DMS153 (cell line): ENCODE measurements around the gene ADAR.
"Not testable (repeated sequence)": the region's sequence is repeated elsewhere in the genome, so short reads cannot be mapped to it uniquely, and the experiment has no call there.

ENCODE experiments used
- DNase-seq: peaks from one replicate; lab custom pipeline; 2025; lab: John Stamatoyannopoulos, UW

ADAR gene, protein sequence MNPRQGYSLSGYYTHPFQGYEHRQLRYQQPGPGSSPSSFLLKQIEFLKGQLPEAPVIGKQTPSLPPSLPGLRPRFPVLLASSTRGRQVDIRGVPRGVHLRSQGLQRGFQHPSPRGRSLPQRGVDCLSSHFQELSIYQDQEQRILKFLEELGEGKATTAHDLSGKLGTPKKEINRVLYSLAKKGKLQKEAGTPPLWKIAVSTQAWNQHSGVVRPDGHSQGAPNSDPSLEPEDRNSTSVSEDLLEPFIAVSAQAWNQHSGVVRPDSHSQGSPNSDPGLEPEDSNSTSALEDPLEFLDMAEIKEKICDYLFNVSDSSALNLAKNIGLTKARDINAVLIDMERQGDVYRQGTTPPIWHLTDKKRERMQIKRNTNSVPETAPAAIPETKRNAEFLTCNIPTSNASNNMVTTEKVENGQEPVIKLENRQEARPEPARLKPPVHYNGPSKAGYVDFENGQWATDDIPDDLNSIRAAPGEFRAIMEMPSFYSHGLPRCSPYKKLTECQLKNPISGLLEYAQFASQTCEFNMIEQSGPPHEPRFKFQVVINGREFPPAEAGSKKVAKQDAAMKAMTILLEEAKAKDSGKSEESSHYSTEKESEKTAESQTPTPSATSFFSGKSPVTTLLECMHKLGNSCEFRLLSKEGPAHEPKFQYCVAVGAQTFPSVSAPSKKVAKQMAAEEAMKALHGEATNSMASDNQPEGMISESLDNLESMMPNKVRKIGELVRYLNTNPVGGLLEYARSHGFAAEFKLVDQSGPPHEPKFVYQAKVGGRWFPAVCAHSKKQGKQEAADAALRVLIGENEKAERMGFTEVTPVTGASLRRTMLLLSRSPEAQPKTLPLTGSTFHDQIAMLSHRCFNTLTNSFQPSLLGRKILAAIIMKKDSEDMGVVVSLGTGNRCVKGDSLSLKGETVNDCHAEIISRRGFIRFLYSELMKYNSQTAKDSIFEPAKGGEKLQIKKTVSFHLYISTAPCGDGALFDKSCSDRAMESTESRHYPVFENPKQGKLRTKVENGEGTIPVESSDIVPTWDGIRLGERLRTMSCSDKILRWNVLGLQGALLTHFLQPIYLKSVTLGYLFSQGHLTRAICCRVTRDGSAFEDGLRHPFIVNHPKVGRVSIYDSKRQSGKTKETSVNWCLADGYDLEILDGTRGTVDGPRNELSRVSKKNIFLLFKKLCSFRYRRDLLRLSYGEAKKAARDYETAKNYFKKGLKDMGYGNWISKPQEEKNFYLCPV

DNA sequence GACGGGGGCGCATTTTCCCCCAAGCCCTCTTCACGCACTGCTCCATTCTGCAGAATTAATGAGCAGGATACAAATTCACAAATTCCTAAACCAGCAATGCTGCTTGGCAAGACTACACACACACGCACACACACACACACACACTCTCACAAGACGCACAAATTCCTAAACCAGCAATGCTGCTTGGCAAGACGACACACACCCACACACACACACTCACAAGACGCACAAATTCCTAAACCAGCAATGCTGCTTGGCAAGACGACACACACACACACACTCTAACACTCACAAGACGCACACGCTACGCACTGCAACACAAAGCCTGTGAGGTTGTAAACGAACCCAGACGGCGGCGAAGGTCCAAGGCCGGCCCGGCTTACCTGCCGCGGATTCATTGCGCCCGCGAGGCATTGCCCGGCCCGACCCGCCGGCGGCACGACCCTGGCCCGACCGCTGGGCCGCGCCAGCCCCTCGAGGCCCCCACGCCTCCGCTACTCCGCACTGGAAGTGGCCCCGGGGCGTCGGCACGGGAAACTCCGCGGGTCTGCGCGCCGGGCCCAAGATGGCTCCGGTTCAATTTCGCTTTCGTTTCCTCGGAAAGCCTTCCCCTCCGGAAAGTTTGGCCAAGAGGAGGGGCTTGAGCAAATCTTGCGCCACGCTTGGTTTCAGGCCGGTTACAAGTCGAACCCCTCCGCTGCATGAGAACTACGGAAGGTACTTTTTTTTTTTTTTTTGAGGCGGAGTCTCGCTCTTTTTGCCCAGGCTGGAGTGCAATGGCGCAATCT lies at the start of gene ADAR:
Gene ADAR, minus strand, starts transcription at position 578 of the 788 bp plus-strand sequence. Its CDS starts 180 bp downstream, at position 398.
- DNase-seq = peak; percentile 69

DNA sequence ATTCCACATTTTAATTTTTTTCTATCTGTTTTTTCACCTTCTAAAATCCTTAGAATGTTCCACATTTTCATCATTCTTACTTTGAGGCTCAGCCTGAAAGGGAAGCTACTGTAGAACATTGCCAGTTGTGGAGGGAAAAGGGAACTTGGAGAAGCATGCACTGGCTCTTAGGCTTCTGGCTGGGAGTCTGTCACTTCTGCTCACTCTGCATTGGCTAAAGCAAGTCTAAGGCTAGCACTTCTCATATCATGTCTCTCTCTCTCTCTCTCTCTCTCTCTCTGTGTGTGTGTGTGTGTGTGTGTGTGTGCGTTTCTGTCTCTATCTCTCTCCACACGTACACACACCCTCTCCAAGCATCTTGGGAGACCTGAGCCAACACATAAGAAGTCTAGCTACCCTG lies 49.6 kb upstream of the ADAR start:
- DNase-seq = no peak

DNA sequence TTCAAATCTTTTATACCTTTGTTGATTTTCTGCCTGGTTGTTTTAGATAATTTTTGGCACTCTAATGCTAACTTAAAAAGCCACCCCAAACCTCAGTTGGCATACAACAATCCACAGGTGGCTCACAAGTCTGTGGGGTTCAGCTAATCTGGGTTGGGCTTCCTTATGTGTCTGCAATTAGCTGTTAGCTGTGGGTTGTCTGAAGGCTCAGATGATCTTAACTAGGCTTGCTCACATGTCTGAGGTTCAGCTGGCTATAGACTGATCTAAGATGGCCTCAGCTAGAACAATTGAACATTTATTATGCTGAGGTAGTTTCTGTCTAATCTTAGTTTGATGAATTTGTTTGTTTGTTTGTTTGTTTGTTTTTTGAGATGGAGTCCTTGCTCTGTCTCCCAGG lies 44.9 kb upstream of the ADAR start:
- no peak for DNase-seq

DNA sequence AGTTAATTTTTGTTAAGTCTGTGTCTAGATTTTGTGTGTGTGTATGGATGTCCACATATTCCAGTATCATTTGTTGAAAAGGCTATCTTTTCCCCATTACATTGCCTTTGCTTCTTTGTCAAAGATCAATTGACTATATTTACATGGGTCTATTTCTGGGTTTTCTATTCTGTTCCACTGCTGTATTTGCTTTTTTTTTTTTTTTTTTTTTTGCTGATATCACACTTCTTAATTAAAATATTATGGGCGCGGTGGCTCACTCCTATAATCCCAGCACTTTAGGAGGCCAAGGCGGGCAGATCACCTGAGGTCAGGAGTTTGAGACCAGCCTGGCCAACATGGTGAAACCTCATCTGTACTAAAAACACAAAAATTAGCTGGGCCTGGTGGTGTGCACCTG lies 36.7 kb upstream of the ADAR start:
- not testable (repeated sequence) for DNase-seq

DNA sequence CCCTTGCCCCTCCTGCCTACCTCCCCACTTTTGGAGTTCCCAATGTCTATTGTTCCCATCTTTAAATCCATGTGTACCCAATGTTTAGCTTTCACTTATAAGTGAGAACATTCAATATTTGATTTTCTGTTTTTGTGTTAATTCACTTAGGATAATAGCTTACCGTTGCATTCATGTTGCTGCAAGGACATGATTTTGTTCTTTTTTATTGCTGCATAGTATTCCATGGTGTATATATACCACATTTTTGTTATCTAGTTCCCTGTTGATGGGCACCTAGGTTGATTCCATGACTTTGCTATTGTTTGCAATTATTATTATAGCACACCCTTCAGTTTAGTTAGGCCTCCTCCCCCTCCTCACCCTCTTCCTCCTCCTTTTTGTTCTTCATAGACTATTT lies 33.5 kb upstream of the ADAR start:
- no peak for DNase-seq

DNA sequence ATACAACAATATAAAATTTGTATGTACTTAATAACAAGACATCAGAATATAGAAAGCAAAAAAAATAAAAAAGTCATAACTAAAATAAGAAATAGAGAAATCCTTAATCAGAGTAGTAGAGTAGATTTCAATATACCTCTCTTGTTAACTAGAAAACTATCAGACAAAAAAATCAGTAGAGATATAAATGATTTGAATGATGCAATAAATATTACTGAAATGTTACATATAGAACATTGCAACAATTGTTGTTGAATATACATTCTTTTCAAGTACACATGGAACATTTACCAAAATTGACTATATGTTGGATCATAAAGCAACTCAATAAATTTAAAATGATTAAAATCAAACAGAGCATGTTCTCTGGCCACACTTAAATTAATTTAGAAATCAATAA lies 31.9 kb upstream of the ADAR start:
- DNase-seq = no peak

DNA sequence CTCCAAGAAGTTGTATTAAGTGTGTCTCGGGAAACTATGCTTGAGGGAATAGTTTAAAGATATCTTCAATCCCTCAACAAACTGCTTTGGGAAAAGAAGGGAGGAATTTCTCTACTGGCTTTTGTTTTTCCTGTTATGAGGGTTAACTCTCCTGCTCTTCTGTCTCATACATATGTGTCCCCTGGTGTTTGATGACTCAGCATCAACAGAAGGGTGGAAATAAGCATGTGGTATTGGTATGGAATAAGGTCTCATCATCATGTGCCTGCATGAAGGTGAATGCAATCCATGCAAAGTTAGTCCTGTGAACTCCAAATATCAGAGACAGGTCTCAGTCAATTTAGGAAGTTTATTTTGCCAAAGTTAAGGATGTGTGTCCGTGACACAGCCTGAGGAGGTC lies 27.2 kb upstream of the ADAR start:
- DNase-seq = no peak

DNA sequence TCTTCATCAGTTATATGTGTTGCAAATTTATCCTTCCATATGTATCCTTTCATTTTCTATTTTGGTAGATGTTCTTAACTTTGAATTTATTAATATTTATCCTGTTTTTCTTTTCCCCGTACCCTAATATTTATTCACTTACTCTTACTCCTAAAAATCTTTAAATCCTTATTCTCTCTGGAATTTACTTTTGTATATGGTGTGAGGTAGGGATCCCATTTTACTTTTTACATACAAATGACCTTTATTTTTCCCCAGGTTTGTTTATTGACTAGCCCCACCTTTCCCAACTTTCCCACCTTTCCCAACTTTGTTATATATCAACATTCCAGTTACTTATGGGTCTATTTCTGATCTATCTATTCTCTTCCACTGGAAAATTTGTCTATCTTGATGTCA lies 21.7 kb upstream of the ADAR start:
- no peak for DNase-seq

DNA sequence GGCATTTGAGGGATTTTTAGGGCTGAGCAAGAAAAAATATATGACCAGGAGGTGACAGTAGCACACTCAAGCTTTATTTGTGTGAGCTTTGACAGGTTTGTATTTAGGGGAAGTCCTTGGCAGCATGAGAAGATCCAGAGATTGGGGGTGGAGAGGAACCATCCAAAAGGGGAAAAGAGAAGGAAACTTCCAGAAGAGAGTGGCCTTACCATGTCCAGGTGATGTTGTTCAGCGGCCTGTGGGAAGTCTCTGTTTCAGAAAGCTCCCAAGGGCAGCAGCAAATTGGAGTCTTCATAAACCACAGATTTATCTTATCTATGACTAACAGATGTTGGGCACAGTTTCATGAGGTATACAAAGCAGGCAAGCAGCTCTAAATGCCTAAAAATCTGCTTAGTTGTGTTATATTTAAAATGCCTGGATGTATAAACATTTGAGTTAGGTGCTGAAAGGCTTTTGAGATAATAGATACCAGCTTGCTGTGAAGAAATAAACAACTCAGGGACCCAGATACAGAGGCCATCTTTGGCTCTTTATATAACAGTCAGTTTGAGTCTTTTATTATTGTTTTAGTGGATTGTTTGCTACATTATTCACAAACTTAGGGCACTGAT lies 21.2 kb upstream of the ADAR start:
- DNase-seq = no peak

DNA sequence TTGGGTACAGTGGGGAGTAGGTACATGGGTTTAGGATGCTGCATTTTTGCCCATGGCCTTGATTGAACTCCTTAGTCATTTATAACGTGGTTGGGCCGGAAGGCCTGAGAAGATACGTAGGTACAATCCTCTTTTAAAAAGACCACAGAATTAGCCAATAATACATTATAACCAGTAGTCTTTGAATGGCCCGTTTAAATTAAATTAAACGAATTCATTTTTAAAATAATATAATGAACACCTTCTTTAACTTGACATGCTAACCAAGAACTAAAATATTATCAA lies 20.1 kb upstream of the ADAR start:
- no peak for DNase-seq

DNA sequence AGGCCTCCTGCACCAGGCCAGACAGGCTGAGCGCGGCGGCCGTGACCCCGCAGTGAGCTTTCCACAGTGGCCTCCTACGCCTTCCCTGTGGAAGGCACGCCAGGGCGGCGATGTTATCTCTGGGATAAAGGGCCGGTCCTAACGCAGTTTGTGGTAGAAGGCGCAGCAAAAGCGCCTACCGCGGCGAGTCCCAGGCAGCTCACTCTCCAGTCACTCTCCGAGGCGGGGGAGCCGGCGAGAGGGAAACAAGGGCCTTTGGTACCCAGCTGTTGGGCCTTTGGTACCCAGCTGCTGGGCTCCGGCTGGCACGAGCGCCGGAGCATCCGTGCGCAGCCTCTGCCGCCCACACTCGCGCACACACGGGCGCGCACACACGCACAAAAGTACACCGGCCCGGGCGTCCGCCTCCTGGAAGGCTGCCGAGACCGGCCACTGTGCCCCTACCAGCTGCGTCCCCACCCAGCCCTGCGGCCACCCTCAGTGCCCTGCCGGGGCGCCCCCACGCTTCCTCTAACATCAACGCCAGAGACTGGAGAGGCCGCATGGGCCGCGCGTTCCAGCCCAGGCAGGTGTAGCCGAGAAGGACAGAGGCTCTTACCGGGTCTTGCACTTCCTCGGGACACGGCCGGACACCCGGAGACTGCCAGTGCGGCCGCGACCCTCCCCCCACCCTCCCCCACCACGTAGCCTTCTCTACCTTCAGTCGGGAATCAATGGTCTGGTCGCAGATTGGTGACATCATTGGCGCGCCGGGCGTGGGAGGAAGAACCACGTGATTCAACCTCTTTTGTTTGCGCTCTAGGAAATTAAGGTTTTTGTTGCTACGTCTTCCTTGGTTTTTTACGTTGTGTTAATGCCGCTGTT lies 19.5 kb upstream of the ADAR start:
- DNase-seq = peak; percentile 84

DNA sequence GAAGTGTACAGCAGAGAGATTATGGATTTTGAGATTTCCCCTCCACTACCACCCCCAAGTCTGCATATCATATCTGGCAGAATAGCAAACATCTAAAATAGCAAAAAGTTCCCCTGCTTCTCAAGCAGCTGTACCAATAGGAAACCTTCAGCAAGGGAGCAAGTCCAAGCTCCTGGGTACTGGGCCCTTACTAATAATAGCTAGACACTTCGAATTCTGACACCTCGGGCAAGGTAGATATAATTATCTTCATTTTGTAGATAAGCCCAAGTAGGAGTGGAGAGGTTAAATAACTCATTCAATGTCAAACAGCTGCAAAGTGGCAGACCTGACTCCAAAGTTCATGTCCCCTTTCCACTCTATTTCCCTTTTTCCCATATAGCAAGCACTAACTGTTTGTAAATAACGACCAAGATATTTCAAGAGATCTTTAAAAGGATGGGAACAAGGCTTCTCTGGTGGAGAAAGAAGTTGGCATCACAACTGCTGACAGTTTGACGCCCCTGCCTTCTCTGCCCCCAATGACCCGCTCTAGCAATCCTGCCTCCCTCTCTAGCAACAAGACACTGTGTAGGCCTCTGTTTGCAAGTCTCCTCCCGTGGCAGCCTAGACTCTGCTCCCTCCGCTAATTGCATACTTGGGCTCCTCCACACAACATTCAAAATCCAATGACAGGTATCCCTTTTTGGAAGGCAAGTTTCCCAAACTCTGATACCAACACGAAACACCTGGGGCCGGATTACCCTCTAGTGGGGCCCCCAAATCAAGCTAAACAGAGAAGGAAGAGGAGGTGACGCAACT lies 18.7 kb upstream of the ADAR start:
- DNase-seq = no peak

DNA sequence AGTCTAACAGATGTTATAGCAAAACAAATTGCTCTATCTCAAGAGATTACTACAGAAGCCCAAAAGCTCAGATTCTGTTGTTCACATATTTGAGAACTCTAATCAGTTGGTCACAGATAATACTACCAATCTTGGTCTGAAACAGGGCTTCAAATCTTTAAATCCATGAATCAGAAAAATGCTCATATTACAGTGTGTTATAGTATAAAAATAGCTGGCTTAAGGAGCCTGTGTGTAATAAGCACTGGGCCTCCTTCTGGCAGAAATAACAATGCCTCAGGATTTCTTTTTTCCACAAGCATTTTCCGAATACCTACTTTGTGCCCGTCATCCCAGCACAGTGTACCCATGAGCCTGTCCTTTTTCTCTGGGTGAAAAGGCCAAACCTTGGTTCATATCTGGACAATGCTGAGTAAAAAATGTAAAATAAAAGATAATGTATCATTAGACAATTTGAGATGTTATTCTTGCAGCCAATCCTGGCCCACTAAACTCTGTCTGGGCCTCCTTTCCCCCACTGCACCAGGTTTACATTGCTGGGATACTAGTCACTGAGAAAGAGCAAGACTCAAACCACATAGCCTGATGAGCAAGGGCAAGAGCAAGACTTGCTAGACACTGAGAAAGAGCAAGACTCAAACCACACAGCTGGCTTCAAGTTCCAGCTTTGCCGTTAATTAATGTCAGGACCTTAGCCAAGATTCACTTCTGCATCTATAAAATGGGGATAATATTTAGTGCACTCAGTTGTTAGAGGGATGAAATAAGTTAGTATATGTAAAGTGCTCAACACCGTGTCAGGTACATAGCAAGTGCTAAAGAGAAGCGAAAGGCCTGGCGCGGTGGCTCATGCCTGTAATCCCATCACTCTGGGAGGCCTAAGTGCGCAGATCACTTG lies 17.0 kb upstream of the ADAR start:
- DNase-seq = no peak

DNA sequence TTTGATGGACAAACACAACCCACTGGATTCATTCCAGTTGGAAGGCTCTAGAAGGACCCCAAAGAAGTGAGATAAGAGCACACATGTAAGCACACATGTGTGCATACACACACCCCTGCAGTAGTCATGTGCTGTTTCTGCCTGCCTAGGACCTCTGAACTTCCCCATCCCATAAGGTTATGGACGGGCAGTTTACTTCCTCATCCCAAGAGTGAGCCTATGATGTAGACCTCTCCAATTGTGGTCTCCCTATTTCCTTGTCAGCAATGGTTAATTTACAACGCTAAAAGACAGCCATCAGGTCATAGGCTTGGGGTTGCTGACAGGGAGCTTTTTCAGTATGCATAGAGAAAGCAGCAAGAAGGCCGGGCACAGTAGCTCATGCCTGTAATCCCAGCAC lies 15.4 kb upstream of the ADAR start:
- no peak for DNase-seq

DNA sequence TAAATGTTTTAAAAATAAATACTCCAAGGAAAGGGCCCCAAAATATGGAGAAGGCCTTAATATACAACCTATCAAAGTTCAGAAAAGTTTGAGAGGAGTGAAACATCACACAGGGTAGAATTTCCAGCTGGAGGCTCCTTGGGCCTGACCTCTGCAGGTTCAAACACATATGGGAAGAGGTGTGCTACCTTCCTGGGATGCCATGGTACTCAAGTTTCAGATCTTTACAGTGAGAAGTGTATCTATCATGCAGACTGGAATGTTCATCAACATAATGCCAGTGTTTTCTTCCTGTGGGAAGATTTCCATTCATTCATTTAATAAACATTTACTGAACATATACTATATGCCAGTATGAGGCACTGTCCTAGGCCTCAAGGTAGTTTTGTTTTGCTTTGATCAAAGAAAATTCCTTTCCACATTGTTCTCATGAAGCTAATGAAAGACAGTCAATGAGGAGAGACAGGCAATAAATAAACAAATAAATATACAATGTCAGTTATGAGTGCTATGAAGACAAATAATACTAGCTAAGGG lies 14.6 kb upstream of the ADAR start:
- no peak for DNase-seq

DNA sequence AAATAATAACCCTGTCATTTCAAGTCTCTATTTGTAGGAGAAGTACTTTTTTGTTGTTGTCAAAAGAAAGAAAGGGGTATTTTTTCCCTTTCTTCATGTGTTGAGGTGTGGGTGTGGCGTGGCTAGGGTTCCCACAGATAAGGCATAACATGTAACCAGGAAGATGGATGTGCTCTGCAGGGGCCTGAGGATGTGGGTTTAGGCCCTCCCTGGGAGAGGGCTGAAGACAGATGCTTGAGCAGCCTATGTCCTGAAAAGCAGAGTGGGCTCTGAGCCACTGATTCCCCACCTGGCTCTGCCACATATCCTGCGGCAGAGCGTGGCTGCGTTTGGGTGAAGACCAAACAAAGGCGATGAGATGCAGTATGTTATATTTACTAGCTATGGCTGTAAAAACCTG lies 13.9 kb upstream of the ADAR start:
- DNase-seq = no peak

DNA sequence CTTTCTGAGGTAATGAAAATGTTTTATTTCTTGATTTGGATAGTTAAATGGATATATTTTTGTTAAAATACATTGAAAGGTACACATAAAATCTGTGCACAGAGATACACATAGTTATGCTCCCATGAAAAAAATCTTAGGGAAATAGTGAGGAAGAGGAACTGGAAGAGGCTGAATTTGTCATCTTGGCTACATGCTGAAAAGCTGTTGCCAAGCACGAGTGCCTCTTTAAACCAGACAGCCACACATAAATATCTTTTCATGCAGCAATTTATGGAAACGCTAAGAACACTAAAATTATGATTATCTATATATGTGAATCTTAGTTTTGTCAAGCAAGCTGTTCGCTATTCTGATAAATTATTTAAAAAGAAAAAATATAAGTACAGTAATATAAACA lies 12.8 kb upstream of the ADAR start:
- DNase-seq = no peak

DNA sequence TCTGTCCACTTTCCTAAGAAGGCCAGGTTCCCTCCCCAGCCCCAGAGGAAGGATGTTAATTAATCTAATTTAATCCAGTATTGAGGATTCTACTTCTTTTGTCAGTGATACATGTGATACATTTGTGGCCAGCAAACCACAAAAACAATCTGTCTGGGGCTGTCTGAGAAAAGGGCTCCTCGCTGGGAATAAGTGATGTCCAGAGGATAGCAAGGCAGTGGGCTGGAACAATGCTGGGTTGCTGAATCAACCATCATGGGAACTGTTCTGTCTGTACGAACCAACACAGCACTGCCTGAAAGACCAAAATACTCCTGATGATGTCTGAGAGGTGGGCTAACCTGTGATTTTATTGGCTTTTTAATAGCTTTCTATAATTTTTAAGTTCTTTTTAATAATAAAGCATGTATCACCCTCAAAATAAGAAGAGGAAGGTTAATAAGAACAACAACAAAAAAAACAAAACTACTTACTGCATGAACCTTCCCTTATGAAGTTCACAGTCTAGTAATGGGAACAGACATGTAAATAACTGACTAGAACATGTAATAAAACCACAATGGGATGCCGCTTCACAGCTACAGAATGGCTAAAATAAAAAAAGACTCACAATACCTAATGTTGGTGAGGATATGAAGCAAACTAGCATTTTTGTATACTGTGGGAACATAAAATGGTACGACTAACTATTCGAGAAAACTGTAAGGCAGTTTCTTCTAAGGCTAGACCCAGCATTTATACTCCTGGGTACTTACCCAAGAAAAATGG lies 11.4 kb upstream of the ADAR start:
- DNase-seq = no peak
